Erythroblast (primary cell): ENCODE data around the gene TMEM179.

Experiments used
- GATA1 ChIP-seq: IDR thresholded peaks from 2 replicates; pipeline ENCODE4 v1.6.1; 2011; ENCODE audit warnings: low read depth, mild to moderate bottlenecking, control low read depth, low read length, moderate library complexity
- POLR2A ChIP-seq: IDR thresholded peaks from 2 replicates; pipeline ENCODE4 v1.6.1; 2011; ENCODE audit warnings: mild to moderate bottlenecking, low read length

DNA sequence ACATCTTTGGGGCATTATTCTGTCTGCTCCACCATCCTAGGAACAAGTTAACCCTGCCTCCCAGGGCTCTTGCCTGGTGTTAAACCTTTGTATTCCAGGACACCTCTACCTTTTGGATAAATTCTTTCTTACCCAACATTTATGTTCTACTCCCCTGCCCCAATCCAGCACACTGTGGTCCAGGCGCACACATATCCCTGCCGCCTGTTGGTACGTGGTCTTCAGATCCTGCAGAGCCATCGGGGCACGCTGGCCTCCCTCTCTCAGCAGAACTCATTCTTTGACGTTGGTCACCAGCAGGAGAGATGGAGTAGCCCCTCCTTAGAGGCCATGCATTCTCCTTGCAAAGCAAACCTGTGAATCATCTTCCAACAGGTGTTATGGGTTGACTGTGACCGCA, 5.1 kb upstream of the TMEM179 start:
- TF ChIP-seq POLR2A (no peak), GATA1 (no peak)
